ENCODE measurements around the gene RAG1. TPM values are rescaled to one million over a fixed set of nuclear protein-coding genes. Genes with fewer than 3 reads are reported as not detected.
"Not testable (repeated sequence)": the region's sequence is repeated elsewhere in the genome, so short reads cannot be mapped to it uniquely, and the experiment has no call there.

The RAG1 gene
- total RNA-seq, result under 1 TPM; 0.08 to 0.38 (median 0.13) TPM

GRCh38 chr11:36567694-36568093, at the start of gene RAG1:
TSS of gene RAG1 (plus strand) at chr11:36568007. CDS start at chr11:36573305, 5,298 bp downstream.
- peaks cover 6% of the 10 kb centered on the region for H3K4me1 Mint-ChIP-seq (ENCODE audit: low read depth)

GRCh38 chr11:36530840-36531239, 37.0 kb upstream of the RAG1 start:
- no peaks in the 10 kb centered on the region for H3K9me3 Mint-ChIP-seq
- DNase-seq (no peak), ATAC-seq (no peak)
- no peaks in the 10 kb centered on the region for H3K4me1 Mint-ChIP-seq (ENCODE audit: low read depth)
- peaks cover 25% of the 10 kb centered on the region for H3K27me3 Mint-ChIP-seq (ENCODE audit: low read depth)
- H3K4me3 Mint-ChIP-seq, result no peak overlapping the region
- H3K36me3 Mint-ChIP-seq (ENCODE audit: insufficient read depth), result no peaks in the 10 kb centered on the region

More at GRCh38 chr11:36567694-36568093, at the start of gene RAG1:
- Mint-ChIP-seq H3K4me3 (no peak within 1 kb of the TSS), H3K27me3 (ENCODE audit: low read depth) (peaks cover 43% of the 10 kb centered on the region), H3K9me3 (no peaks in the 10 kb centered on the region), H3K36me3 (ENCODE audit: insufficient read depth) (no peaks in the 10 kb centered on the region)
- ATAC-seq (no peak), DNase-seq (no peak)

GRCh38 chr11:36532941-36533601, 34.7 kb upstream of the RAG1 start:
- Mint-ChIP-seq H3K27me3 (ENCODE audit: low read depth) (peaks cover 19% of the 10 kb centered on the region), H3K36me3 (ENCODE audit: insufficient read depth) (no peaks in the 10 kb centered on the region), H3K9me3 (no peaks in the 10 kb centered on the region), H3K4me3 (no peak overlapping the region), H3K4me1 (ENCODE audit: low read depth) (no peaks in the 10 kb centered on the region)
- DNase-seq (no peak), ATAC-seq (no peak)

GRCh38 chr11:36534276-36534840, 33.4 kb upstream of the RAG1 start:
- Mint-ChIP-seq H3K4me1 (ENCODE audit: low read depth) (no peaks in the 10 kb centered on the region), H3K27me3 (ENCODE audit: low read depth) (peaks cover 8% of the 10 kb centered on the region), H3K9me3 (no peaks in the 10 kb centered on the region), H3K36me3 (ENCODE audit: insufficient read depth) (no peaks in the 10 kb centered on the region), H3K4me3 (no peak overlapping the region)
- DNase-seq, result no peak
- no peak for ATAC-seq

GRCh38 chr11:36540998-36541397, 26.8 kb upstream of the RAG1 start:
- ATAC-seq (peak in 1 of 2 donors; percentile 28), DNase-seq (no peak)
- Mint-ChIP-seq H3K4me3 (no peak overlapping the region), H3K4me1 (ENCODE audit: low read depth) (no peaks in the 10 kb centered on the region), H3K27me3 (ENCODE audit: low read depth) (peaks cover 12% of the 10 kb centered on the region), H3K9me3 (no peaks in the 10 kb centered on the region), H3K36me3 (ENCODE audit: insufficient read depth) (no peaks in the 10 kb centered on the region)

- no peak for DNase-seq
- Mint-ChIP-seq H3K4me1 (ENCODE audit: low read depth) (peaks cover 12% of the 10 kb centered on the region), H3K9me3 (peaks cover 5% of the 10 kb centered on the region), H3K27me3 (ENCODE audit: low read depth) (peaks cover 1% of the 10 kb centered on the region), H3K4me3 (no peak overlapping the region), H3K36me3 (ENCODE audit: insufficient read depth) (no peaks in the 10 kb centered on the region)
- ATAC-seq, result no peak
Observed at GRCh38 chr11:36550385-36551115, 17.3 kb upstream of the RAG1 start.

- H3K9me3 Mint-ChIP-seq; H3K36me3 Mint-ChIP-seq (ENCODE audit: insufficient read depth); DNase-seq; H3K4me3 Mint-ChIP-seq; ATAC-seq; H3K27me3 Mint-ChIP-seq (ENCODE audit: low read depth): not testable (repeated sequence)
- H3K4me1 Mint-ChIP-seq (ENCODE audit: low read depth), result peaks cover 26% of the 10 kb centered on the region
Observed at GRCh38 chr11:36557390-36557789, 10.4 kb upstream of the RAG1 start.

GRCh38 chr11:36557991-36558390, 9.8 kb upstream of the RAG1 start:
- no peaks in the 10 kb centered on the region for H3K27me3 Mint-ChIP-seq (ENCODE audit: low read depth)
- no peak for DNase-seq
- peaks cover 5% of the 10 kb centered on the region for H3K9me3 Mint-ChIP-seq
- H3K4me3 Mint-ChIP-seq, result no peak overlapping the region
- no peak for ATAC-seq
- no peaks in the 10 kb centered on the region for H3K36me3 Mint-ChIP-seq (ENCODE audit: insufficient read depth)
- peaks cover 26% of the 10 kb centered on the region for H3K4me1 Mint-ChIP-seq (ENCODE audit: low read depth)

GRCh38 chr11:36558571-36559413, 9.0 kb upstream of the RAG1 start:
- Mint-ChIP-seq H3K27me3 (ENCODE audit: low read depth) (peaks cover 1% of the 10 kb centered on the region), H3K36me3 (ENCODE audit: insufficient read depth) (no peaks in the 10 kb centered on the region), H3K4me1 (ENCODE audit: low read depth) (peaks cover 26% of the 10 kb centered on the region), H3K4me3 (peak overlapping the region; percentile 46), H3K9me3 (peaks cover 5% of the 10 kb centered on the region)
- peak; percentile 82 to 89 for ATAC-seq
- DNase-seq, result no peak

GRCh38 chr11:36564376-36565030, 3.3 kb upstream of the RAG1 start:
- Mint-ChIP-seq H3K4me3 (peak overlapping the region; percentile 69), H3K9me3 (peaks cover 4% of the 10 kb centered on the region), H3K27me3 (ENCODE audit: low read depth) (peaks cover 23% of the 10 kb centered on the region), H3K4me1 (ENCODE audit: low read depth) (peaks cover 12% of the 10 kb centered on the region), H3K36me3 (ENCODE audit: insufficient read depth) (no peaks in the 10 kb centered on the region)
- peak; percentile 13 for DNase-seq
- ATAC-seq, result peak; percentile 37 to 54

GRCh38 chr11:36565031-36565610, 2.7 kb upstream of the RAG1 start:
- Mint-ChIP-seq H3K4me3 (peak overlapping the region; percentile 69), H3K4me1 (ENCODE audit: low read depth) (peaks cover 6% of the 10 kb centered on the region), H3K9me3 (no peaks in the 10 kb centered on the region), H3K36me3 (ENCODE audit: insufficient read depth) (no peaks in the 10 kb centered on the region), H3K27me3 (ENCODE audit: low read depth) (peaks cover 23% of the 10 kb centered on the region)
- DNase-seq (no peak), ATAC-seq (no peak)

GRCh38 chr11:36566407-36567053, 1.3 kb upstream of the RAG1 start:
- no peak for DNase-seq
- H3K36me3 Mint-ChIP-seq (ENCODE audit: insufficient read depth), result no peaks in the 10 kb centered on the region
- H3K9me3 Mint-ChIP-seq, result no peaks in the 10 kb centered on the region
- H3K4me3 Mint-ChIP-seq, result no peak overlapping the region
- H3K4me1 Mint-ChIP-seq (ENCODE audit: low read depth), result peaks cover 6% of the 10 kb centered on the region
- H3K27me3 Mint-ChIP-seq (ENCODE audit: low read depth), result peaks cover 34% of the 10 kb centered on the region
- no peak for ATAC-seq

- peaks cover 5% of the 10 kb centered on the region for H3K36me3 Mint-ChIP-seq (ENCODE audit: insufficient read depth)
- ATAC-seq (no peak), DNase-seq (no peak)
- H3K4me1 Mint-ChIP-seq (ENCODE audit: low read depth), result peaks cover 6% of the 10 kb centered on the region
- peaks cover 47% of the 10 kb centered on the region for H3K27me3 Mint-ChIP-seq (ENCODE audit: low read depth)
- H3K4me3 Mint-ChIP-seq, result no peak overlapping the region
- H3K9me3 Mint-ChIP-seq, result no peaks in the 10 kb centered on the region
Observed at GRCh38 chr11:36569095-36569494, 1.3 kb downstream of the RAG1 start.

Measured in activated T-cell treated with anti-CD3 and anti-CD28 coated beads, Interleukin-2, amount 50 U/mL, for 4 hours (primary cell).